GM18508 (cell line): Measurements from ENCODE around the gene FAM98C.
A peak's percentile ranks its signal among the peaks of the same experiment; 100 is the strongest.
"Not testable (repeated sequence)": the region's sequence is repeated elsewhere in the genome, so short reads cannot be mapped to it uniquely, and the experiment has no call there.

Source experiments
- ATAC-seq: cut with Tn5 transposase; IDR thresholded peaks from one replicate; pipeline ENCODE4 v1.9.1; 2021; ENCODE audit warnings: moderate number of reproducible peaks; ENCODE audit not compliant: insufficient read depth, unreplicated experiment

The FAM98C gene

DNA sequence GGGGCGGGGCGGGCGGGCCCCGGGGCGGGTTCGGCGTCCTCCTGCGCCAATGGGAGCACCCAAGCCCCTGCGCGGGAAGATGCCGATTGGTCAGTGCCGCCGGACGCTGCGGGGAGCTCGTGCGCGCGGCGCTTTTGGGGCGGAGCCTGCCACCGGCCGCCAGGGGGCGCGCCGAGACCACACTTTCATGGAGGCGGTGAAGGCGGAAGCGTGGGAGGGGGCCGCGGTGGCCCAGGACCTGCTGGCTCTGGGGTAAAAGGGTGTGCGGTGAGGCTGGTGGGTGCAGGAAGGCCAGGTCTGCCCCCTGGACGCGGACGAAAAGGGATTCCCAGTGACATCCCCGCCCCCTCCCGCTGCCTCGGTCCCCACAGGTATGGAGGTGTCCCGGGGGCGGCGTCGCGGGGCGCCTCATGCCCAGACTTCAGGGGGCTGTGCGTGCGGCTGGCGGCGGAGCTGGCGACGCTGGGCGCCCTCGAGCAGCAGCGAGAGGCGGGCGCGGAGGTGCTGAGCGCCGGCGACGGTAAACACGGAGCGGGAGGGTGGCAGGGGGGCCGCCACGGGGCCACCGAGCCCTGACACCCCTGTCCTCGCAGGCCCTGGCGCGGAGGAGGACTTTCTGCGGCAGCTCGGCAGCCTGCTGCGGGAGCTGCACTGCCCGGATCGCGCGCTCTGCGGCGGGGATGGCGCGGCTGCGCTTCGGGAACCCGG is at the start of gene FAM98C:
Gene FAM98C, plus strand, starts transcription at position 127 of the 708 bp plus-strand sequence. Its CDS starts 61 bp downstream, at position 188.
- peak; percentile 71 for ATAC-seq

DNA sequence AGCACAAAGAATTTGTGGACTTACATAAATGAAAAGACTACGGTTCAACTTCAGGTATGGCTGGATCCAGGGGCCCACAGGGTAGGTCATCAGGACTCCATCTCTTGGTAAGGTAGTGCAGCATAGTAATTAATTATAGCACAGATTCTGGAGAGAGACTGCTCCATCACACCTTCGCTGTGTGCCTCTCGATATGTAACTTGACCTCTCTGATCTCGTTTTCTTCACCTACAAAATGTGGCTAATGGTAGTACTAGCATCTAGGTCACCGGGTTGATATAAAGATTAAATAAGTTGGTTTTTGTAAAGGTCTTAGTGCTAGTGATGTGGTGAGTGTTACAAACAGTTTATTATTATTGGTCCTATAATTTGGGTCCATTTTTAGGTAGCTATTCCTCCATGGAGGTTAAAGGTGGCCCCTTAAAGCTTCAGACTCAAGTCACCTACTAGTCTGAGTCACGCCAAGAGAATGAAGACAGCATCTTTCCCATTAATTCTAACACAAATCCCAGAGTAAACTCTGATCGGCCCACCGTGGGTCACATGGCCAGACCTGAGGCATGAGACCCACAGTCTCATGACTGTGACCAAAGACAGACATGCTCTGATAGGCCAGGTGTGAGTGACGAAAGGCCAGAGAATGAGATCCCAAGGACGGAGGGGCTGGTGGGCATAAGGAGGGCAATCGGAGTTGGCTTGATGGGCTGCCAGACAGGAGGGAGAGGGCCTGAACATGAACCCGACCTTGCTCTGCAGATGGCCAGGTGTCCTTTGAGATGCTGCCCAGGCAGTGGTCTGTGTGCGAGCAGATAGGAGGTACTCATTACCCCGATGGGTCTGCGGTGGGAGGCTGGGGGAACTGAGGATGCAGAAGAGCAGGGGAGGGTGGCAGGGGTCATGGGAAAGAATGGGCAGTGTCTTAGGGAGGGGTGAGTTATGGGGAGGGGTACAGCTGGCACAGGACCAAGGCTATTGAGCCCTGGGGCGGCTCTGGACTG is 46.9 kb upstream of the FAM98C start:
- no peak for ATAC-seq

DNA sequence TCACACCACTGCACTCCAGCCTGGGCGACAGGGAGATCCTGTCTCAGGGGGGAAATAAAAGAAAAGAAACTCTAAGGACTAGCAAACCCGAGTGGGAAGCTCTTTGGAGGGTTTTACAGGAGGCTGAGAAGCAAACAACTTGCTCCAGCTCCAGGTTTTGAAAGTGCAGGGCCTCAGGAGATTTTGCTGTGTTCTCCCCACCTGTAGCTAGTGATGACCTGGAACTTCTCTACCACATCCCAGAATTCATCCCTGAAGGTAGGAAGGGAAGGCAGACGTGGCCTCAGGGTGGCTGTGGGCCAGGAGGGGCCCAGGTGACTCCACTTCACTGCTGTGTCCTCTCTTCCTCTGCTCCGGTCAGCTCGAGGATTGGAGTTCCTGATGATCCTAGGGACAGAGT is 44.8 kb upstream of the FAM98C start:
- no peak for ATAC-seq

DNA sequence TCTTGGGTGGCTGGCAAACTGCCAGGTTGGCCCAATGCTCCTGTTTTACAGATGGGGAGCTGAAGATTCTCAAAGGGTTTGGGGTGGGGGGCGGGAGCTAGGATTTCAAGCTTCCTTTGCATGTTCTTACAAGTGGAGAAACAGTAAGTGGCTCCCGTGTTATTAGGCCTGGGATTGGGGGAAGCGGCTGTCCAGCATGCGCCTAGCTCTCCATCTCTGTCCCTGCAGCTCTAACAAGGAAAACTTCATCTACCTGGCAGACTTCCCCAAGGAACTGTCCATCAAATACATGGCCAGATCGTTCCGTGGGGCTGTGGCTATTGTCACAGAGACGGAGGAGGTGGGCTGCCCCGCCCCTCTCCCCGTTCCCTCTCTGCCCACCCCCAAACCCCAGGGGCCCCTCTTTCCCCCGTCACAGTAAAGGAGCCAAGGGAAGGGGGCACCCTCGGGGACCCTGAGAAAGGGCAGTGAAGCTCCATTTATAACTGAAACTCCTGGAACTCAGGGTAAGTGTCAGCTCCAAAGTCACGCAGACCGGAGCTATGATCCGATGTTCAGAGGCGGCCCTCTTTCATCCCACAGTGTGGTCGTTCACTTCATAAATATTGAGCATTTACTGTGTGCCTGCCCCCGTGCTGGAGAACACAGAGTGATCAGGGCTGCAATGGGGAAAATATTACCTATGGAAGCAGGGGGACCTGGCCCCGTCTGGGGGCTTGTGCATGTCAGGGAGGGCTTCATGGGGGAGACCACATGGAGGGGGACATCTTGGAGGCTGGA is 43.5 kb upstream of the FAM98C start:
- ATAC-seq: no peak

DNA sequence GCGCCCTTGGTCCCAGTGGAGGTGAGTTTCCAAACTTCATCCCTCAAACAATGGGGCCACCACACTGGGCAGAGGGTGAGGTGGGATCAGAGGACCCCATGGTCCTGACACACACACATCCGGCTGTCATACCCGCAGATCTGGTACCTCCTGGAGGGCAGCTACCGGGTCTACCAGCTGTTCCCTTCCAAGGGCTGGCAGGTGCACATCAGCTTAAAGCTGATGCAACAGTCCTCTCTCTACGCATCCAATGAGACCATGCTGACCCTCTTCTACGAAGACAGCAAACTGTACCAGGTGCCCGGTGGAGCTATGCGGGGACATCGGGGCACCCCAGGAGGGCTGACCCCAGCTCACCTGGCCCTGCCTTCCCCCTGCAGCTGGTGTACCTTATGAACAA is 42.5 kb upstream of the FAM98C start:
- ATAC-seq: no peak

DNA sequence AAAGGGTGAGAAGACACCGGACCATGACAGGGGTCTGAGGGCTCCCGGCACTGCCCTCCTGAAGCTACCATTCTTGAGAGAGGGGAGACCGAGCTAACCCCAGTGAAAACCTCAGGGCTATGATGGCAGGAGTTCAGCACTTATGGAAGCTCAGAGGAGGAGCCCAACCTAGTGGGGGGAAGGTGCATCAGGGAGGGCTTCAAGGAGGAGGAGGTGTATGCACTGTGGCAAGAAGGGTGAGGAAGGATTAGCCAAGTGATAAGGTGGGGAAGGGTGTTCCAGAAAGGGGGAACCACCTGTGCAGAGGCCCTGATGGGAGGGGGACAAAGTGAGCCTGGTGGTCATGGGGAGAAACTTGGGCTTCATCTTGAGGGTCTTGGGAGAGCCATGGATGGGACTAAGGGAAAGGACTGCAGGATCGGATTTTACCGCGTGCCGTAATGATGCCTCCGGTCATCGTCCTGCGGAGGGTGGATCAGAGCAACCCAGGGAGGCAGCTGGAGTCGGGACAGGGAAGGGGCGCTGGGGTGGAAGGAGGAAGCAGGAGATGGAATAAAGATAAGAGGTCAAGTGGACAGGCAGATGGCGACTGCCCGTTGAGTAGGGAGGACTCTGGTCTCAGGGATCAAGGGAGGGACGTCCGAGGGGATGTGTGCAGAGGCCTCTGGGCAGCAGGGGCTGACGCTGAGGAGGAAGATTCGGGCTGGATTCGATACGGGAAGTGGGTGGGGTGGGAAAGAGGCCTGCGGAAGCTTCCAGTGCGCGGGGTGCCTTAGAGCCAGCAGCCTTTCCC is 41.9 kb upstream of the FAM98C start:
- no peak for ATAC-seq

DNA sequence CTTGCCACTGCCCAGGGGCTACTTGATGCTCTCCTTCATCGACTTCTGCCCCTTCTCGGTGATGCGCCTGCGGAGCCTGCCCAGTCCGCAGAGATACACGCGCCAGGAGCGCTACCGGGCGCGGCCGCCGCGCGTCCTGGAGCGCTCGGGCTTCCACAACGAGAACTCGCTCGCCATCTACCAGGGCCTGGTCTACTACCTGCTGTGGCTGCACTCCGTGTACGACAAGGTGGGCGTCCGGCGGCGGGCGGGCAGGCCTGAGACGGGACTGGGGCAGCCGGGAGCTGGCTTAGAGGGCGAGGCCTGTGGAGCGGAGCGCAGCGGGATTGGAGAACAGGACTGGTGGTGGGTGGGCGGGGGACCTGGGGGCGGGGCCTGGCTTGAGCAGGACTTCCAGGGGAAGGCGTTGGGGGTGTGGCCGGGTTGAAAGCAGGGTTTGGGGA is 41.2 kb upstream of the FAM98C start:
- ATAC-seq: no peak

DNA sequence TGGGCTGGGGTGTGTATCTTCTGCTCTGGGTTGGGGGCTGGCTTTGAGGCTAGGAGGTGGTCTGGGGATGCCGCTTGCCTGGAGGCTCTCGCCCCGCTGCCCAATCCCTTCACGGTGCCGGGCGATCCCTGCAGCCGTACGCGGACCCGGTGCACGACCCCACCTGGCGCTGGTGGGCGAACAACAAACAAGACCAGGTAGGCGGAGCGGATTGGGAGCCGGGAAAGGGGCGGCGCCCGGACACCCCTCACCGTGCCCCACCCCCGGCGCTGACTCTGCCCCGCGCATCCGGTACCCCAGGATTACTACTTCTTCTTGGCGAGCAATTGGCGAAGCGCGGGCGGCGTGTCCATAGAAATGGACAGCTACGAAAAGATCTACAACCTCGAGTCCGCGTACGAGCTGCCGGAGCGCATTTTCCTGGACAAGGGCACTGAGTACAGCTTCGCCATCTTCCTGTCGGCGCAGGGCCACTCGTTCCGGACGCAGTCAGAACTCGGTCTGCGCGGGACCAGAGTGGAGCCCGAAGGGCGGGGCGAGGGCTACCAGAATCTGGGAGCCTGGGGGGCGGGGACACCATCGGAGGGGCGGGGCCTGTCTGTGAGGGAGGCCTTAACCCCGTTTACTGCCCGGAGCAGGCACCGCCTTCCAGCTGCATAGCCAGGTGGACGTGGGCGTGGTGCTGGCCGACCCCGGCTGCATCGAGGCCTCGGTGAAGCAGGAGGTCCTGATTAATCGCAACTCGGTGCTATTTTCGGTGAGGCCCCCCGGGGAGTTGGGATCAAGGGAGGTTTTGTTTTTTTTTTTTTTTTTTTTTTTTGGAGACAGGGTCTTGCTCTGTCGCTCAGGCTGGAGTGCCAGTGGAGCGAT is 40.6 kb upstream of the FAM98C start:
- no peak for ATAC-seq

DNA sequence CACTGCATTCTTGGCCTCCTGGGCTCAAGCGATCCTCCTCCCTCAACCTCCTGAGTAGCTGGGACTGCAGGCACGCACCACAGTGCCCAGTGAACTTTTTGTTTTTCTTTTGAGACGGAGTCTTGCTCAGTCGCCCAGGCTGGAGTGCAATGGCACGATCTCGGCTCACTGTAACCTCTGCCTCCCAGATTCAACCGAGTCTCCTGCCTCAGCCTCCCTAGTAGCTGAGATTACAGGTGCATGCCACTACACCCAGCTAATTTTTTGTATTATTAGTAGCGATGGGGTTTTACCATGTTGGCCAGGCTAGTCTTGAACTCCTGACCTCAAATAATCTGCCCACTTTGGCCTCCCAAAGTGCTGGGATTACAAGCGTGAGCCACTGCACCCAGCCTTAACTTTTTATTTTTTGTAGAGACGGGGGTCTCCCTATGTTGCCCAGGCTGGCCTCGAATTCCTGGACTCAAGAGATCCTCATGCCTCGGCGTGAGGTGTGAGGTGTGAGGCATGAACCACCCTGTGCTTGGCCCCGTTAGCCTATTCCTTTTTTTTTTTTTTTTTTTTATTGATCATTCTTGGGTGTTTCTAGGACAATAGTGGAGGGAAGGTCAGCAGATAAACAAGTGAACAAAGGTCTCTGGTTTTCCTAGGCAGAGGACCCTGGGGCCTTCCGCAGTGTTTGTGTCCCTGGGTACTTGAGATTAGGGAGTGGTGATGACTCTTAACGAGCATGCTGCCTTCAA is 39.8 kb upstream of the FAM98C start:
- ATAC-seq: not testable (repeated sequence)

DNA sequence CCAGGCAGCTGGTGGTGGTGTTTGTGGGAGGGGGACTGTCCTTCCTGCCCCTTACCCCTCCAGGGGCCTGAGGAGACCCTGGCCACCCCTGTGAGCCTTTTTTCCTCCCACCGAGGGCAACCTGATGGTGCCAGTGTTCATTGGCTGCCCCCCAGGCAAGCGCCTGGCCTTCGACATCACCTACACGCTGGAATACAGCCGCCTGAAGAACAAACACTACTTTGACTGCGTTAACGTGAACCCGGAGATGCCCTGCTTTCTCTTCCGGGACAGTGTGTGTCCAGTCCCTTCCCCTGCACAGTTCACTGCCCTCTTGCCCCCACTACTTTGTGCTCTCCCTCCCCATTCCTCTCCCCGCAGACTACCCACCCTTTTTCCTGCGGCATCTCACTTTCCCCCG is 35.9 kb upstream of the FAM98C start:
- no peak for ATAC-seq

DNA sequence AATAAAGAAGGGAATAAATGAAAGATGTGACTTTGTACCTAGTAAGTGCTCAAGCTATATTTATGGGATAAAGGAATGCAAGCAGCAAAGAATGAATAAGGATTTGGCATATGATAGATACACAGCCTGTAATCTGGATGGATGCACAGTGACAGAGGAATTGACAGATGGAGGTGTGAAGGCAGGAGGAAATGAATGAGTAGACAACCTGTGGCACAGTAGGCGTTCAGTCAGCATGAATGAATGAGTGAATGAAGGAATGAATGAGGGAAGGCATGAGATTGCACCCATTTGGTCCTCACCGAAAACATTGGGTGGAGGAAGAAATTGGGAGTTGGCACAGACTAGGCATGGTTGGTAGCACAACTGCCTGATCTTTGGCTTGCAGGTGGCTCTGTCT is 33.3 kb upstream of the FAM98C start:
- no peak for ATAC-seq

DNA sequence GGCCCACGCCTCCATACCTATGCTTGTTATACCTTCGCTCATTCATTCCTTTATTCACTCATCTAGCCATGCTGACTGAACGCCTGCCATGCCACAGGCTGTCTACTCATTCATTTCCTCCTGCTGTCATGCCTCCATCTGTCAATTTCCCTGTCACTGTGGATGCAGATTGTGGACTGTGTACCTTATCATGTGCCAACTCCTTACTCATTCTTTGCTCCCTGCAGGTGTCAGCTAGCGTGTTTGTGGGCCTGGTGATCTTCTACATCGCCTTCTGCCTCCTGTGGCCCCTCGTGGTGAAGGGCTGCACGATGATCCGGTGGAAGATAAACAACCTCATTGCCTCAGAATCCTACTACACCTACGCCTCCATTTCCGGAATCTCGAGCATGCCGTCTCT is 32.6 kb upstream of the FAM98C start:
- no peak for ATAC-seq

DNA sequence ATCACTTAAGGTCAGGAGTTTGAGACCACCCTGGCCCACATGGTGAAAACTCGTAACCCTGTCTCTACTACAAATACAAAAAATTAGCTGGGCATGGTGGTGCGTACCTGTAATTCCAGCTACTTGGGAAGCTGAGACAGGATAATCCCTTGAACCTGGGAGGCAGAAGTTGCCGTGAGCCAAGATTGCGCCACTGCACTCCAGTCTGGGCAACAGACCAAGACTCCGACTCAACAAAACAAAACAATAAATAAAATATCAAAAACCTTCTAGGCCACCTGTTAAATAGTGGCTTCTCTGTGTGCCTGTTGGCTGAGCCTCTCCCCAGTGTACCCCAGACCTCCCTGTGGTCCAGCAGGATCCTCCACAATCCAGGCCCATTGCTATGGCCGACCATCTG is 31.8 kb upstream of the FAM98C start:
- ATAC-seq: no peak

DNA sequence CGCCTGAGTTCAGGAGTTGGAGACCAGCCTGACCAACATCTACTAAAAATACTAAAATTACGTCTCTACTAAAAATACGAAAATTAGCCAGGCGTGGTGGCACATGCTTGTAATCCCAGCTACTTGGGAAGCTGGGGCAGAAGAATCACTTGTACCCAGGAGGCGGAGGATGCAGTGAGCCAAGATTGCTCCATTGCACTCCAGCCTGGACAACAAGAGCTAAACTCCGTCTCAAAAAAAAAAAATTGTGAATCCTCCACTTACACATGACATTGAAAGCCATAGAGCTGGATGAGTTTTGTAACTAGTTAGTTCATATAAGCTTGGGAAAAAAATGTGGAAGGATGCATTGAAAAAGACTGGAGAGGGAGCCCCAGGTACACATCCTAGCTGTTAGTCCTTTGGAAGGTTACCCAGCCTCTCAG is 29.0 kb upstream of the FAM98C start:
- no peak for ATAC-seq

DNA sequence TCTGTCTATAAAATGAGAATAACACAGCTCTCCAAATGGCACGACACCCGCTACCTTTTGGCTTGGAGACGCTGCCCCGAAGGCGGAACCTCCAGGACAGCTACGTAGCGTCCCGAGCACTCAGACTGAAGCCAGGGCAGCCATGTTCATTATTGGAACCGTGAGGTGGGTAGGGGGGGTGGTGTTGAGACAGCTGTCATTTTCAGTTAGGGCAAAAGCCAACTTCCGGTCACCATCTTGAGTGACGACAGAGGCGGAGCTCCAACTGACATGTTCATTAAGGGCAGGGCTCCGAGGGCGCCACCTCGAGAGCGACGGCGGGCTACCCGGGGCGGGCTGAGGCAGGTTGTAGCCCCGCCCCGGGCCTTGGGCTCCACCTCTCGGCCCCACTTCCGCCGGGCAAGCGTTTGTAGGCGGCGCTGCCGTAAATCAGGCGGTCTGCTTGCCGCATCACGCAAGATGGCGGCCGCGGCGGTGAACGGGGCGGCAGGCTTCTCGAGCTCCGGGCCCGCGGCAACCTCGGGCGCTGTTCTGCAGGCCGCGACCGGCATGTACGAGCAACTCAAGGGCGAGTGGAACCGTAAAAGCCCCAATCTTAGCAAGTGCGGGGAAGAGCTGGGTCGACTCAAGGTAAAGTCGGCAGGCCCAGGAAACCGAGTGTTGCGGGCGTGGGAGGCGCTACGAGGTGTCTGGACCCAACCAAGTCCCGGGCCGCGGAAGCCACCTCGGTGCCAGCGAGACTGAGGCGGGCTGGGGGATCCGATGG is 28.4 kb upstream of the FAM98C start, which contains the start of gene PSMD8:
Gene PSMD8, plus strand, starts transcription at position 240 of the 766 bp plus-strand sequence. Its CDS starts 31 bp downstream, at position 271.
- peak; percentile 81 for ATAC-seq

DNA sequence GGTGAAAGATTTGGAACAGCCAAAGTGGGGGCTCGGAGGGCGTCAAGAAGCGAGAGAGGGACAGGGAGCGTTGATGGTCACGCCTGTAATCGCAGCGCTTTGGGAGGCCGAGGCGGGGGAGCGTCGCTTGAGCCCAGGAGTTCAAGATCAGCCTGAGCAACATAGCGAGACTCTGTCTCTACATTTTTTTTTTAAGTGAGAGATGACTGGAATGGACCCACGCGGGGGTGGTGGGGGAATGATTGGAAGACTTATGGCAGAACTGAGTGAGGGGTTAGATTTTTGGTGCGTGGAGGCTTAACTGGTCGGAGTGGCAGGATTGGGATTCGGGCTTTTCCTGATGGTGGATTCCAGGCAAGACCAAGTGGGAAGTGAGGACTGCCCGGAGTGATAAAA is 27.8 kb upstream of the FAM98C start:
- ATAC-seq: no peak

DNA sequence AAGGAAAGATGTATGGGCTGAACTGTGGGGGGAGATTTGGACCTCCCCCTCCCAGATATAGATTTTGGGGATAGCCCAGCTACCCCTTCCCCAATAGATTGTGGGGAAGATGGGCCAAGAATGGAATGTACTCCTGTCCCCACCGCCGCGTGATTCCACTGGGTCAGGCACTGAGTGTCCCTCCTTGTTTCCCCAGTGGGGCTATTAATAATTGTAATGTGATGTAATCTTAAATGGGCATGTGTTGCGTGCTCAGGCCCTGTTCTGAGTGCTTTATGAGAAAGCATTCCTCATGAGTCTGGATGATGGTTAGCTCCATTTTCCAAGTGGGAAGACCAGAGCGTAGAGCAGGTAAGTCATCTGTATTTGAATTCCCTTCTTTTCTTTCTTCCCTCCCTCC is 27.1 kb upstream of the FAM98C start:
- no peak for ATAC-seq
